ENCODE measurements around the gene CENPU. TPM values are rescaled to one million over a fixed set of nuclear protein-coding genes. Genes with fewer than 3 reads are reported as not detected.
A peak's percentile ranks its signal among the peaks of the same experiment; 100 is the strongest.
"Not testable (repeated sequence)": the region's sequence is repeated elsewhere in the genome, so short reads cannot be mapped to it uniquely, and the experiment has no call there.

The CENPU gene
- total and polyA plus RNA-seq, 4 donors = 12.0 to 22.3 (median 19.0) TPM

- WGBS (ENCODE audit: insufficient coverage) = 100% methylated on average over 1 of the region's 6 CpGs
- H3K4me3 ChIP-seq (ENCODE audit: low read depth, low read length) = no peak overlapping the region
- peak in 1 of 6 donors; percentile 46 for DNase-seq (ENCODE audit: low read depth in 4 of 6, low spot score in 6 of 6)
These were observed 69.3 kb downstream of the CENPU start for GRCh38 chr4:184664445-184665210.

GRCh38 chr4:184662236-184662635 lies 71.7 kb downstream of the CENPU start:
- no peak for DNase-seq (ENCODE audit: low read depth in 4 of 6, low spot score in 6 of 6)
- no CpG with 5 or more reads among the region's 1 CpG for WGBS (ENCODE audit: insufficient coverage)

More at GRCh38 chr4:184664445-184665210, 69.3 kb downstream of the CENPU start:
- no peaks in the 10 kb centered on the region for H3K9me3 ChIP-seq (ENCODE audit: control insufficient read depth, insufficient read depth, low read length)
- no peaks in the 10 kb centered on the region for H3K27me3 ChIP-seq (ENCODE audit: control insufficient read depth, insufficient read depth, low read length)
- H3K27ac ChIP-seq (ENCODE audit: low read depth, low read length) = no peak overlapping the region
- H3K36me3 ChIP-seq (ENCODE audit: control insufficient read depth, insufficient read depth, low read length) = peaks cover 18% of the 10 kb centered on the region
- peaks cover 6% of the 10 kb centered on the region for H3K4me1 ChIP-seq (ENCODE audit: control insufficient read depth, insufficient read depth, low read length)

GRCh38 chr4:184660978-184661377 lies 72.9 kb downstream of the CENPU start:
- no peak for DNase-seq (ENCODE audit: low read depth in 4 of 6, low spot score in 6 of 6)
- Histone ChIP-seq H3K4me3 (ENCODE audit: low read depth, low read length) (no peak overlapping the region), H3K36me3 (ENCODE audit: control insufficient read depth, insufficient read depth, low read length) (peaks cover 7% of the 10 kb centered on the region), H3K4me1 (ENCODE audit: control insufficient read depth, insufficient read depth, low read length) (no peaks in the 10 kb centered on the region), H3K27ac (ENCODE audit: low read depth, low read length) (no peak overlapping the region), H3K27me3 (ENCODE audit: control insufficient read depth, insufficient read depth, low read length) (no peaks in the 10 kb centered on the region), H3K9me3 (ENCODE audit: control insufficient read depth, insufficient read depth, low read length) (no peaks in the 10 kb centered on the region)

More at GRCh38 chr4:184662236-184662635, 71.7 kb downstream of the CENPU start:
- Histone ChIP-seq H3K27me3 (ENCODE audit: control insufficient read depth, insufficient read depth, low read length) (no peaks in the 10 kb centered on the region), H3K36me3 (ENCODE audit: control insufficient read depth, insufficient read depth, low read length) (peaks cover 9% of the 10 kb centered on the region), H3K4me1 (ENCODE audit: control insufficient read depth, insufficient read depth, low read length) (no peaks in the 10 kb centered on the region), H3K9me3 (ENCODE audit: control insufficient read depth, insufficient read depth, low read length) (no peaks in the 10 kb centered on the region), H3K27ac (ENCODE audit: low read depth, low read length) (no peak overlapping the region), H3K4me3 (ENCODE audit: low read depth, low read length) (no peak overlapping the region)

GRCh38 chr4:184657820-184658219 lies 76.1 kb downstream of the CENPU start:
- H3K27ac ChIP-seq (ENCODE audit: low read depth, low read length); DNase-seq (ENCODE audit: low read depth in 4 of 6, low spot score in 6 of 6); H3K36me3 ChIP-seq (ENCODE audit: control insufficient read depth, insufficient read depth, low read length); H3K4me1 ChIP-seq (ENCODE audit: control insufficient read depth, insufficient read depth, low read length); H3K4me3 ChIP-seq (ENCODE audit: low read depth, low read length); H3K9me3 ChIP-seq (ENCODE audit: control insufficient read depth, insufficient read depth, low read length); H3K27me3 ChIP-seq (ENCODE audit: control insufficient read depth, insufficient read depth, low read length): not testable (repeated sequence)
- WGBS (ENCODE audit: insufficient coverage) = no CpG with 5 or more reads among the region's 9 CpGs

GRCh38 chr4:184657144-184657543 lies 76.8 kb downstream of the CENPU start:
- Histone ChIP-seq H3K27ac (ENCODE audit: low read depth, low read length) (no peak overlapping the region), H3K9me3 (ENCODE audit: control insufficient read depth, insufficient read depth, low read length) (no peaks in the 10 kb centered on the region), H3K27me3 (ENCODE audit: control insufficient read depth, insufficient read depth, low read length) (no peaks in the 10 kb centered on the region), H3K4me1 (ENCODE audit: control insufficient read depth, insufficient read depth, low read length) (no peaks in the 10 kb centered on the region), H3K36me3 (ENCODE audit: control insufficient read depth, insufficient read depth, low read length) (peaks cover 7% of the 10 kb centered on the region), H3K4me3 (ENCODE audit: low read depth, low read length) (no peak overlapping the region)
- DNase-seq (ENCODE audit: low read depth in 4 of 6, low spot score in 6 of 6) = no peak
- WGBS (ENCODE audit: insufficient coverage) = no CpG with 5 or more reads among the region's 3 CpGs

- Histone ChIP-seq H3K4me1 (ENCODE audit: control insufficient read depth, insufficient read depth, low read length) (no peaks in the 10 kb centered on the region), H3K4me3 (ENCODE audit: low read depth, low read length) (no peak overlapping the region), H3K9me3 (ENCODE audit: control insufficient read depth, insufficient read depth, low read length) (no peaks in the 10 kb centered on the region), H3K36me3 (ENCODE audit: control insufficient read depth, insufficient read depth, low read length) (peaks cover 7% of the 10 kb centered on the region), H3K27ac (ENCODE audit: low read depth, low read length) (no peak overlapping the region), H3K27me3 (ENCODE audit: control insufficient read depth, insufficient read depth, low read length) (no peaks in the 10 kb centered on the region)
- no peak for DNase-seq (ENCODE audit: low read depth in 4 of 6, low spot score in 6 of 6)
- 74% methylated on average over 4 of the region's 8 CpGs for WGBS (ENCODE audit: insufficient coverage)
These were observed 77.7 kb downstream of the CENPU start for GRCh38 chr4:184655889-184656869.

- Histone ChIP-seq H3K4me1 (ENCODE audit: control insufficient read depth, insufficient read depth, low read length) (peaks cover 8% of the 10 kb centered on the region), H3K27ac (ENCODE audit: low read depth, low read length) (no peak overlapping the region), H3K36me3 (ENCODE audit: control insufficient read depth, insufficient read depth, low read length) (peaks cover 3% of the 10 kb centered on the region), H3K9me3 (ENCODE audit: control insufficient read depth, insufficient read depth, low read length) (no peaks in the 10 kb centered on the region), H3K4me3 (ENCODE audit: low read depth, low read length) (no peak overlapping the region), H3K27me3 (ENCODE audit: control insufficient read depth, insufficient read depth, low read length) (no peaks in the 10 kb centered on the region)
- DNase-seq (ENCODE audit: low read depth in 4 of 6, low spot score in 6 of 6) = no peak
- WGBS (ENCODE audit: insufficient coverage) = no CpG with 5 or more reads among the region's 2 CpGs
These were observed 80.2 kb downstream of the CENPU start for GRCh38 chr4:184653650-184654049.

- H3K9me3 ChIP-seq (ENCODE audit: control insufficient read depth, insufficient read depth, low read length); H3K27me3 ChIP-seq (ENCODE audit: control insufficient read depth, insufficient read depth, low read length); DNase-seq (ENCODE audit: low read depth in 4 of 6, low spot score in 6 of 6); H3K4me3 ChIP-seq (ENCODE audit: low read depth, low read length); H3K36me3 ChIP-seq (ENCODE audit: control insufficient read depth, insufficient read depth, low read length); H3K27ac ChIP-seq (ENCODE audit: low read depth, low read length): not testable (repeated sequence)
- H3K4me1 ChIP-seq (ENCODE audit: control insufficient read depth, insufficient read depth, low read length) = peaks cover 17% of the 10 kb centered on the region
These were observed 81.2 kb downstream of the CENPU start for GRCh38 chr4:184652681-184653080.

- Histone ChIP-seq H3K4me3 (ENCODE audit: low read depth, low read length) (no peak overlapping the region), H3K9me3 (ENCODE audit: control insufficient read depth, insufficient read depth, low read length) (no peaks in the 10 kb centered on the region), H3K27me3 (ENCODE audit: control insufficient read depth, insufficient read depth, low read length) (no peaks in the 10 kb centered on the region), H3K4me1 (ENCODE audit: control insufficient read depth, insufficient read depth, low read length) (peaks cover 17% of the 10 kb centered on the region), H3K36me3 (ENCODE audit: control insufficient read depth, insufficient read depth, low read length) (peaks cover 3% of the 10 kb centered on the region), H3K27ac (ENCODE audit: low read depth, low read length) (no peak overlapping the region)
- DNase-seq (ENCODE audit: low read depth in 4 of 6, low spot score in 6 of 6) = no peak
- WGBS (ENCODE audit: insufficient coverage) = 94% methylated on average over 5 of the region's 8 CpGs
These were observed 82.0 kb downstream of the CENPU start for GRCh38 chr4:184651899-184652298.

Measured in spinal cord (tissue), 10 donors.